PFSK-1 (cell line): ENCODE measurements around the gene CTAG2.
"Not testable (repeated sequence)": the region's sequence is repeated elsewhere in the genome, so short reads cannot be mapped to it uniquely, and the experiment has no call there.

Experiments
- FOXP2 ChIP-seq: optimal IDR thresholded peaks from 2 replicates; pipeline ENCODE3; 2011; ENCODE audit warnings: borderline replicate concordance, control low read depth, inconsistent platforms; ENCODE audit not compliant: insufficient read depth; ENCODE audit errors: extremely low read length, extremely low read depth
- POLR2AphosphoS5 ChIP-seq: IDR thresholded peaks from 2 replicates; pipeline ENCODE4 v1.6.1; 2012; ENCODE audit warnings: low read depth, mild to moderate bottlenecking, control low read depth, low read length, moderate library complexity
- REST ChIP-seq, 2 experiments: IDR thresholded peaks; 2 replicates each; pipeline versions ENCODE4 v1.6.1 to v1.8.0; 2011 to 2012; ENCODE audit warnings: low read depth in 2 of 2, low read length in 2 of 2, control low read depth in 1 of 2, inconsistent platforms in 1 of 2, mild to moderate bottlenecking in 1 of 2, moderate library complexity in 1 of 2; ENCODE audit not compliant: insufficient read depth in 1 of 2
- SIN3A ChIP-seq: IDR thresholded peaks from 2 replicates; pipeline ENCODE4 v1.6.1; 2012; ENCODE audit warnings: mild to moderate bottlenecking, low read length, moderate library complexity, borderline replicate concordance; ENCODE audit not compliant: insufficient read depth
- TAF1 ChIP-seq: IDR thresholded peaks from 2 replicates; pipeline ENCODE4 v1.6.1; 2012; ENCODE audit warnings: low read length, control low read depth, borderline replicate concordance; ENCODE audit not compliant: insufficient read depth

Gene CTAG2

GRCh38 chrX:154648931-154649330 is 4.4 kb downstream of the CTAG2 start:
- TF ChIP-seq SIN3A: no peak

- not testable (repeated sequence) for TF ChIP-seq FOXP2; REST (IDR thresholded peaks at IDR 0.05; ENCODE audit: insufficient read depth in 1 of 2, low read depth in 2 of 2, low read length in 2 of 2); POLR2AphosphoS5
These were observed 34.2 kb downstream of the CTAG2 start, which contains the start of gene CTAG1B for GRCh38 chrX:154619182-154619581. Gene CTAG1B, minus strand, starts transcription at chrX:154619282. Its CDS starts 64 bp downstream, at chrX:154619218.

GRCh38 chrX:154607370-154607769 is 46.0 kb downstream of the CTAG2 start:
- no peak for TF ChIP-seq POLR2AphosphoS5

- no peak for TF ChIP-seq FOXP2
- no peak for TF ChIP-seq POLR2AphosphoS5
- no peak for TF ChIP-seq SIN3A
- no peak for TF ChIP-seq TAF1
- no peak for TF ChIP-seq REST (IDR thresholded peaks at IDR 0.05; ENCODE audit: insufficient read depth in 1 of 2, low read depth in 2 of 2, low read length in 2 of 2)
These were observed 47.8 kb downstream of the CTAG2 start for GRCh38 chrX:154605566-154605965.

- TF ChIP-seq SIN3A (no peak), FOXP2 (no peak), REST (IDR thresholded peaks at IDR 0.05; ENCODE audit: insufficient read depth in 1 of 2, low read depth in 2 of 2, low read length in 2 of 2) (no peak), POLR2AphosphoS5 (no peak), TAF1 (no peak)
These were observed 49.6 kb downstream of the CTAG2 start for GRCh38 chrX:154603438-154604430.

GRCh38 chrX:154602766-154603437 is 50.5 kb downstream of the CTAG2 start:
- TF ChIP-seq REST (IDR thresholded peaks at IDR 0.05; ENCODE audit: insufficient read depth in 1 of 2, low read depth in 2 of 2, low read length in 2 of 2) (no peak), TAF1 (no peak), SIN3A (no peak), POLR2AphosphoS5 (no peak), FOXP2 (no peak)
